ENCODE results near the gene ZNF473.
"Not testable (repeated sequence)": the region's sequence is repeated elsewhere in the genome, so short reads cannot be mapped to it uniquely, and the experiment has no call there.

The ZNF473 gene

DNA sequence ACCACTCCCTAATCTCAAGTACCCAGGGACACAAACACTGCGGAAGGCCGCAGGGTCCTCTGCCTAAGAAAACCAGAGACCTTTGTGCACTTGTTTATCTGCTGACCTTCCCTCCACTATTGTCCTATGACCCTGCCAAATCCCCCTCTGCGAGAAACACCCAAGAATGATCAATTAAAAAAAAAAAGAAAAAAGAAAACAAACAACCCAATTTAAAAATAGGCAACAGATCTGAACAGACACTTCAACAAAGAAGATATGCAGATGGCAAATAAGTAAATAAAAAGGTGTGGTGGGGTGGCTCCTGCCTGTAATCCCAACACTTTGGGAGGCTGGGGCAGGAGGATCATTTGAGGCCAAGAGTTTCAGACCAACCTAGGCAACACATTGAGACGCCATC is 61.3 kb downstream of the ZNF473 start:
- H3K9ac ChIP-seq (ENCODE audit: low read length); H3K4me1 ChIP-seq (ENCODE audit: control insufficient read depth, low read depth, low read length); H3K27ac ChIP-seq (ENCODE audit: low read length); H3K36me3 ChIP-seq (ENCODE audit: control insufficient read depth, low read depth, low read length); H3K27me3 ChIP-seq (ENCODE audit: control insufficient read depth, insufficient read depth, low read length); H3K4me3 ChIP-seq (ENCODE audit: low read length); H3K9me3 ChIP-seq (ENCODE audit: control insufficient read depth, low read depth, low read length): not testable (repeated sequence)

DNA sequence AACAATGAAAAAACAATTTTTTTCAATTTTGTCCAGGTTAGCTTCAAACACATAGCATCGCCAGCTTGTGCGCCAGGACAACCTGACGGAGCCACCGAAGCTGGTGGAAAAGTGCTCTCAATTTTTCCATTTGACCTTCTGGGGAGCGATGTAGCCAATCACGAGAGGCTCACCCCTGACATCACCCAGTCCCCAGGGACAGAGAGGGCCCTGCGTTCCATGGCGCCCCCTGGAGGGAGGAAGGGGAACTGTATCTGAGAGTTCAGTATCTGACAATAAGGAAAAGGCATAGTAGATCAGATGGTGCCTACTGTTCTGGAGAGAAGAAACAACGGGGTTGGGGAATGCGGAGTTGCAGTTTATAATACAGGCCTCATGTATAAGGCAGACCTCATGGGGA is 64.9 kb downstream of the ZNF473 start:
- H3K9me3 ChIP-seq (ENCODE audit: control insufficient read depth, low read depth, low read length); H3K4me1 ChIP-seq (ENCODE audit: control insufficient read depth, low read depth, low read length); H3K9ac ChIP-seq (ENCODE audit: low read length); H3K36me3 ChIP-seq (ENCODE audit: control insufficient read depth, low read depth, low read length); H3K4me3 ChIP-seq (ENCODE audit: low read length); H3K27ac ChIP-seq (ENCODE audit: low read length); H3K27me3 ChIP-seq (ENCODE audit: control insufficient read depth, insufficient read depth, low read length): not testable (repeated sequence)

DNA sequence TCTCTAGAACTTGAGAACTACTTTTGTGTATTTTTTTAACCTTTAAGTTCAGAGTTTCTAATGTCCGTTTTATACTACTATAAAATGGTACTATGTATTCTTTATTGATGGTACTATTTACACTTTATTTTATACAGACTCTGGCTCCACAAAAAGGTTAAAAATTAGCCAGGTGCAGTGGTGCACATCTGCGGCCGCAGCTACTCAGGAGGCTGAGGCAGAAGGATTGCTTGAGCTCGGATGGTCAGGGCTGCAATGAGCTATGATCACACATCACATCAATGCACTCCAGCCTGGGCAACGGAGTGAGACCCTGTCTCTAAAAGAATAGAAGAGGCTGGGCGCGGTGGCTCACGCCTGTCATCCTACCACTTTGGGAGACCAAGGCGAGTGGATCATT is 66.0 kb downstream of the ZNF473 start:
- not testable (repeated sequence) for H3K27me3 ChIP-seq (ENCODE audit: control insufficient read depth, insufficient read depth, low read length); H3K9me3 ChIP-seq (ENCODE audit: control insufficient read depth, low read depth, low read length); H3K27ac ChIP-seq (ENCODE audit: low read length); H3K4me3 ChIP-seq (ENCODE audit: low read length); H3K4me1 ChIP-seq (ENCODE audit: control insufficient read depth, low read depth, low read length); H3K36me3 ChIP-seq (ENCODE audit: control insufficient read depth, low read depth, low read length); H3K9ac ChIP-seq (ENCODE audit: low read length)

DNA sequence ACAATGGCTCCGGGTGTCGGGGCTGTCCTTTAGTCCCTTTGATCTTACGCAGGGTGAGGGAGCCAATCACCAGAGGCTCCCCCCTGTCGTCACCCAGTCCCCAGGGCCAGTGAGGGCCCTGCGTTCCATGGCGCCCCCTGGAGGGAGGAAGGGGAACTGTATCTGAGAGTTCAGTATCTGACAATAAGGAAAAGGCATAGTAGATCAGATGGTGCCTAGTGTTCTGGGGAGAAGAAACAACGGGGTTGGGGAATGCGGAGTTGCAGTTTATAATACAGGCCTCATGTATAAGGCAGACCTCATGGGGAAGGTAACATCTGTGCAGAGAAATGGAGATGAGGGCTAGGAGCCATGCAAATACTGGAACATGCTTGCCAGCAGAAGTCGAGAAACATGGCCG is 66.8 kb downstream of the ZNF473 start:
- not testable (repeated sequence) for H3K9me3 ChIP-seq (ENCODE audit: control insufficient read depth, low read depth, low read length); H3K4me3 ChIP-seq (ENCODE audit: low read length); H3K4me1 ChIP-seq (ENCODE audit: control insufficient read depth, low read depth, low read length); H3K27me3 ChIP-seq (ENCODE audit: control insufficient read depth, insufficient read depth, low read length); H3K27ac ChIP-seq (ENCODE audit: low read length); H3K9ac ChIP-seq (ENCODE audit: low read length); H3K36me3 ChIP-seq (ENCODE audit: control insufficient read depth, low read depth, low read length)

DNA sequence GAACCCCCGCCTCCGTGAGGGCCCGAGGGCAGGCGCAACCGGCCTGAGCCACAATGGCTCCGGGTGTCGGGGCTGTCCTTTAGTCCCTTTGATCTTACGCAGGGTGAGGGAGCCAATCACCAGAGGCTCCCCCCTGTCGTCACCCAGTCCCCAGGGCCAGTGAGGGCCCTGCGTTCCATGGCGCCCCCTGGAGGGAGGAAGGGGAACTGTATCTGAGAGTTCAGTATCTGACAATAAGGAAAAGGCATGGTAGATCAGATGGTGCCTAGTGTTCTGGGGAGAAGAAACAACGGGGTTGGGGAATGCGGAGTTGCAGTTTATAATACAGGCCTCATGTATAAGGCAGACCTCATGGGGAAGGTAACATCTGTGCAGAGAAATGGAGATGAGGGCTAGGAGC is 72.1 kb downstream of the ZNF473 start:
- not testable (repeated sequence) for H3K27ac ChIP-seq (ENCODE audit: low read length); H3K4me3 ChIP-seq (ENCODE audit: low read length); H3K36me3 ChIP-seq (ENCODE audit: control insufficient read depth, low read depth, low read length); H3K4me1 ChIP-seq (ENCODE audit: control insufficient read depth, low read depth, low read length); H3K27me3 ChIP-seq (ENCODE audit: control insufficient read depth, insufficient read depth, low read length); H3K9ac ChIP-seq (ENCODE audit: low read length); H3K9me3 ChIP-seq (ENCODE audit: control insufficient read depth, low read depth, low read length)

DNA sequence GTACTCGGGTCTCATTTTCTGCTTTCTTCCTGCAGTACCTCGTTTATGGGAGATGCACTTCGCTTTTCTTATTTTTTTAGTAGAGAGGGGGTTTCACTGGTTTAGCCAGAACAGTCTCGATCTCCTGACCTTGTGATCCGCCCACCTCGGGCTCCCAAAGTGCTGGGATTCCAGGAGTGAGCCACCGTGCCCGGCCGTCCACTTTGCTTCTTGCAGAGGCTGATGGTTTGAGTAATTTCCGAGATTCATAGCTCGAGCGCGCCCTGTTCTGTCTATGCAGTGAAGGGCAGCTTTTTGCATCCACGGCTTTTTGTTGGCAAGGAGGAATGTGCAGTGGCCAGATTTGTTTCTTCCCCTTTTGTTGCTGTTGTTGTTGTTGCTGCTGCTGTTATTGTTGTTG is 73.1 kb downstream of the ZNF473 start:
- H3K9ac ChIP-seq (ENCODE audit: low read length); H3K4me1 ChIP-seq (ENCODE audit: control insufficient read depth, low read depth, low read length); H3K27me3 ChIP-seq (ENCODE audit: control insufficient read depth, insufficient read depth, low read length); H3K27ac ChIP-seq (ENCODE audit: low read length); H3K4me3 ChIP-seq (ENCODE audit: low read length); H3K9me3 ChIP-seq (ENCODE audit: control insufficient read depth, low read depth, low read length); H3K36me3 ChIP-seq (ENCODE audit: control insufficient read depth, low read depth, low read length): not testable (repeated sequence)

DNA sequence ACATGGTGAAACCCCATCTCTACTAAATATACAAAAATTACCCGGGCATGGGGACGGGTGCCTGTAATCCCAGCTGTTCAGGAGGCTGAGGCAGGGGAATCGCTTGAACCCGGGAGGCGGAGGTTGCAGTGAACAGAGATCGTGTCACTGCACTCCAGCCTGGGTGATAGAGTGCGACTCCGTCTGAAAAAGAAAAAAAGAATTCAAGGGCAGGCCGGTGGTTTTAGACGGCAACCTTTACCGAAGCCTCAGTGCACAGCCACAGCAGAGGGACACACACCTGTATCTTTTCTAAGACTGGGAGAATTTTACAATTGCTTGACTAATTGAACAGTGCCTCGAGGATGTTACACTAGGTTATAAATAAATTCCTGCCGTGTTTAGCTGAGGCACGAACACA is 73.9 kb downstream of the ZNF473 start:
- H3K36me3 ChIP-seq (ENCODE audit: control insufficient read depth, low read depth, low read length); H3K9me3 ChIP-seq (ENCODE audit: control insufficient read depth, low read depth, low read length); H3K27ac ChIP-seq (ENCODE audit: low read length); H3K4me3 ChIP-seq (ENCODE audit: low read length); H3K9ac ChIP-seq (ENCODE audit: low read length); H3K27me3 ChIP-seq (ENCODE audit: control insufficient read depth, insufficient read depth, low read length); H3K4me1 ChIP-seq (ENCODE audit: control insufficient read depth, low read depth, low read length): not testable (repeated sequence)

DNA sequence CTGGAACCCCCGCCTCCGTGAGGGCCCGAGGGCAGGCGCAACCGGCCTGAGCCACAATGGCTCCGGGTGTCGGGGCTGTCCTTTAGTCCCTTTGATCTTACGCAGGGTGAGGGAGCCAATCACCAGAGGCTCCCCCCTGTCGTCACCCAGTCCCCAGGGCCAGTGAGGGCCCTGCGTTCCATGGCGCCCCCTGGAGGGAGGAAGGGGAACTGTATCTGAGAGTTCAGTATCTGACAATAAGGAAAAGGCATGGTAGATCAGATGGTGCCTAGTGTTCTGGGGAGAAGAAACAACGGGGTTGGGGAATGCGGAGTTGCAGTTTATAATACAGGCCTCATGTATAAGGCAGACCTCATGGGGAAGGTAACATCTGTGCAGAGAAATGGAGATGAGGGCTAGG is 75.1 kb downstream of the ZNF473 start:
- H3K36me3 ChIP-seq (ENCODE audit: control insufficient read depth, low read depth, low read length); H3K9ac ChIP-seq (ENCODE audit: low read length); H3K27me3 ChIP-seq (ENCODE audit: control insufficient read depth, insufficient read depth, low read length); H3K9me3 ChIP-seq (ENCODE audit: control insufficient read depth, low read depth, low read length); H3K27ac ChIP-seq (ENCODE audit: low read length); H3K4me3 ChIP-seq (ENCODE audit: low read length); H3K4me1 ChIP-seq (ENCODE audit: control insufficient read depth, low read depth, low read length): not testable (repeated sequence)
